Sigmoid colon (tissue), 7 donors: ENCODE measurements around the gene DHRS2. TPM values are rescaled to one million over a fixed set of nuclear protein-coding genes. Genes with fewer than 3 reads are reported as not detected.

Experiments
- DNase-seq: peaks from one replicate; pipeline ENCODE4 v3.0.0-alpha.2; 2019
- H3K27ac ChIP-seq, 4 donors: fragments of 200-600 bp; sonication (generic); one replicate each; pipeline ENCODE4 v1.5.1; 2016 to 2019; ENCODE audit warnings: mild to moderate bottlenecking in 1 of 4
- H3K27me3 ChIP-seq, 3 donors: fragments of 200-600 bp; sonication (generic); one replicate each; pipeline ENCODE4 v1.5.1; 2019; ENCODE audit warnings: mild to moderate bottlenecking in 1 of 3
- H3K36me3 ChIP-seq, 4 donors: fragments of 200-600 bp; sonication (generic); one replicate each; pipeline ENCODE4 v1.5.1; 2016 to 2019
- H3K4me1 ChIP-seq, 4 donors: fragments of 200-600 bp; sonication (generic); one replicate each; pipeline ENCODE4 v1.5.1; 2017 to 2019
- H3K4me3 ChIP-seq, 4 donors: fragments of 200-600 bp; sonication (generic); one replicate each; pipeline ENCODE4 v1.5.1; 2017 to 2019; ENCODE audit warnings: mild to moderate bottlenecking in 2 of 4, moderate library complexity in 1 of 4
- H3K9me3 ChIP-seq, 4 donors: fragments of 200-600 bp in 3 of 4; sonication (generic) in 3 of 4; one replicate each; pipeline versions ENCODE4 v1.5.1 to v1.6.1; 2013 to 2019
- CTCF ChIP-seq, 4 experiments: fragments of 450-650 bp in 3 of 4; fragments of 200-600 bp in 1 of 4; IDR thresholded peaks; one replicate each; pipeline ENCODE4 v1.5.1; 2016 to 2019; ENCODE audit warnings: antibody characterized with exemption in 4 of 4, mild to moderate bottlenecking in 3 of 4, moderate library complexity in 2 of 4
- EP300 ChIP-seq, 4 donors: sonication (generic); formaldehyde crosslinking; IDR thresholded peaks; one replicate each; pipeline ENCODE4 v1.6.1; 2017; ENCODE audit warnings: antibody characterized with exemption in 4 of 4
- POLR2A ChIP-seq, 2 donors: fragments of 450-650 bp; IDR thresholded peaks; one replicate each; pipeline ENCODE4 v1.6.1; 2016; ENCODE audit warnings: antibody characterized with exemption in 2 of 2, mild to moderate bottlenecking in 2 of 2, moderate library complexity in 2 of 2
- POLR2AphosphoS5 ChIP-seq, 4 donors: sonication (generic); formaldehyde crosslinking; IDR thresholded peaks; one replicate each; pipeline ENCODE4 v1.6.1; 2017; ENCODE audit warnings: antibody characterized with exemption in 4 of 4
- WGBS, 2 donors: extraction: QIAGEN DNeasy Blood & Tissue Kit; methylation state at CpG; one replicate each; pipeline ENCODE4 v1.1.7; 2013; 5-methylcytosine and 5-hydroxymethylcytosine counted together
- intact Hi-C: fragments of 100-400 bp; cut with DNase I; formaldehyde crosslinking; loops from one replicate; pipeline ENCODE4 v1.15.1; 2023
- polyA plus RNA-seq, 3 donors: library from polyadenylated mRNA; stranded (reverse); fragments of 200-250 nt; gene quantifications; one replicate each; pipeline ENCODE4 v1.2.3, GENCODE V29; 2013
- total RNA-seq, 4 donors: library from RNA; depleted of rRNA; stranded (reverse); fragments of >200 nt; gene quantifications; one replicate each; pipeline ENCODE4 v1.1.0, GENCODE V29; 2016
- donor health status: healthy with polysubstance abuse.
- donor health status: Bipolar disorder and iron deficiency.
- donor health status: healthy.

The DHRS2 gene
- total and polyA plus RNA-seq, 7 donors: 0.54 TPM; not detected in 6

- no peak for DNase-seq
- Histone ChIP-seq H3K9me3 (no peaks in the 10 kb centered on the region), H3K4me3 (no peak overlapping the region), H3K27ac (no peak overlapping the region), H3K27me3 (no peaks in the 10 kb centered on the region), H3K4me1 (peaks cover 0 to 12% (median 4%) of the 10 kb centered on the region in 4 donors), H3K36me3 (no peaks in the 10 kb centered on the region)
- intact Hi-C loops: loop anchor here (5.0 to 10.0 kb wide), 3 partner anchors 322 to 465 kb away; partner anchors contain the start of genes DHRS4 and PCK2
- TF ChIP-seq EP300 (IDR thresholded peaks at IDR 0.05) (no peak), CTCF (IDR thresholded peaks at IDR 0.05) (no peak), POLR2A (IDR thresholded peaks at IDR 0.05) (no peak), POLR2AphosphoS5 (IDR thresholded peaks at IDR 0.05) (no peak)
These were observed 6.2 kb upstream of the DHRS2 start for GRCh38 chr14:23629832-23630396.

- no peak overlapping the region for H3K27ac ChIP-seq
- 26 to 53% methylated on average over 1 of the region's 1 CpG for WGBS, 2 donors
- intact Hi-C loops: loop anchor here (5.0 to 10.0 kb wide), 3 partner anchors 322 to 464 kb away; partner anchors contain the start of genes DHRS4 and PCK2
- H3K27me3 ChIP-seq: no peaks in the 10 kb centered on the region
- TF ChIP-seq EP300 (IDR thresholded peaks at IDR 0.05): no peak
- no peak for TF ChIP-seq POLR2A (IDR thresholded peaks at IDR 0.05)
- no peaks in the 10 kb centered on the region for H3K36me3 ChIP-seq
- H3K9me3 ChIP-seq: no peaks in the 10 kb centered on the region
- no peak overlapping the region for H3K4me3 ChIP-seq
- DNase-seq: no peak
- peaks cover 0 to 12% (median 4%) of the 10 kb centered on the region in 4 donors for H3K4me1 ChIP-seq
These were observed 5.5 kb upstream of the DHRS2 start for GRCh38 chr14:23630687-23631086.

GRCh38 chr14:23631234-23631633 lies 4.9 kb upstream of the DHRS2 start:
- TF ChIP-seq CTCF (IDR thresholded peaks at IDR 0.05) (no peak), EP300 (IDR thresholded peaks at IDR 0.05) (no peak), POLR2AphosphoS5 (IDR thresholded peaks at IDR 0.05) (no peak), POLR2A (IDR thresholded peaks at IDR 0.05) (no peak)
- Histone ChIP-seq H3K4me3 (no peak overlapping the region), H3K27me3 (no peaks in the 10 kb centered on the region), H3K4me1 (peaks cover 0 to 12% (median 4%) of the 10 kb centered on the region in 4 donors), H3K9me3 (no peaks in the 10 kb centered on the region), H3K36me3 (no peaks in the 10 kb centered on the region), H3K27ac (no peak overlapping the region)
- intact Hi-C loops: loop anchor here (5.0 to 10.0 kb wide), 3 partner anchors 321 to 464 kb away; partner anchors contain the start of genes DHRS4 and PCK2
- DNase-seq: no peak

GRCh38 chr14:23631702-23632460 lies 4.3 kb upstream of the DHRS2 start:
- Histone ChIP-seq H3K4me1 (peaks cover 0 to 12% (median 4%) of the 10 kb centered on the region in 4 donors), H3K4me3 (no peak overlapping the region), H3K27me3 (no peaks in the 10 kb centered on the region), H3K36me3 (no peaks in the 10 kb centered on the region), H3K27ac (no peak overlapping the region), H3K9me3 (no peaks in the 10 kb centered on the region)
- TF ChIP-seq EP300 (IDR thresholded peaks at IDR 0.05): no peak
- TF ChIP-seq POLR2AphosphoS5 (IDR thresholded peaks at IDR 0.05): no peak
- TF ChIP-seq CTCF (IDR thresholded peaks at IDR 0.05): peak; percentile 85 to 92 (median 90)
- no peak for TF ChIP-seq POLR2A (IDR thresholded peaks at IDR 0.05)
- peak; percentile 84 for DNase-seq
- intact Hi-C loops: loop anchor here (1.0 to 10.0 kb wide), 5 partner anchors 278 to 463 kb away; partner anchors contain the start of genes DHRS4 and PCK2
- WGBS, 2 donors: 10% methylated on average over 8 of the region's 8 CpGs

- intact Hi-C loops: loop anchor here (1.0 to 10.0 kb wide), 5 partner anchors 278 to 462 kb away; partner anchors contain the start of genes DHRS4 and PCK2
- 44 to 47% methylated on average over 4 of the region's 4 CpGs for WGBS, 2 donors
- peaks cover 0 to 12% (median 4%) of the 10 kb centered on the region in 4 donors for H3K4me1 ChIP-seq
- no peak for DNase-seq
- H3K27ac ChIP-seq: no peak overlapping the region
- no peaks in the 10 kb centered on the region for H3K9me3 ChIP-seq
- H3K4me3 ChIP-seq: no peak overlapping the region
- no peak for TF ChIP-seq POLR2A (IDR thresholded peaks at IDR 0.05)
- no peak for TF ChIP-seq CTCF (IDR thresholded peaks at IDR 0.05)
- TF ChIP-seq EP300 (IDR thresholded peaks at IDR 0.05): no peak
- no peak for TF ChIP-seq POLR2AphosphoS5 (IDR thresholded peaks at IDR 0.05)
- no peaks in the 10 kb centered on the region for H3K27me3 ChIP-seq
- no peaks in the 10 kb centered on the region for H3K36me3 ChIP-seq
These were observed 3.6 kb upstream of the DHRS2 start for GRCh38 chr14:23632461-23633159.
